HG02885 (cell line): ENCODE measurements around the gene CCDC80.
A peak's percentile ranks its signal among the peaks of the same experiment; 100 is the strongest.
"Not testable (repeated sequence)": the region's sequence is repeated elsewhere in the genome, so short reads cannot be mapped to it uniquely, and the experiment has no call there.

Experiments
- ATAC-seq: cut with Tn5 transposase; IDR thresholded peaks from one replicate; pipeline ENCODE4 v1.9.1; 2021; ENCODE audit warnings: mild to moderate bottlenecking; ENCODE audit not compliant: unreplicated experiment, poor library complexity

Gene CCDC80

GRCh38 chr3:112598731-112599130 is 42.2 kb downstream of the CCDC80 start:
- ATAC-seq = no peak

GRCh38 chr3:112597945-112598344 is 43.0 kb downstream of the CCDC80 start:
- no peak for ATAC-seq

GRCh38 chr3:112594856-112595255 is 46.1 kb downstream of the CCDC80 start:
- no peak for ATAC-seq

GRCh38 chr3:112593258-112593657 is 47.7 kb downstream of the CCDC80 start:
- ATAC-seq = no peak

GRCh38 chr3:112587336-112587735 is 53.6 kb downstream of the CCDC80 start:
- no peak for ATAC-seq

- no peak for ATAC-seq
These were observed 55.2 kb downstream of the CCDC80 start for GRCh38 chr3:112585782-112586181.

GRCh38 chr3:112583105-112583504 is 57.8 kb downstream of the CCDC80 start:
- no peak for ATAC-seq

GRCh38 chr3:112582244-112582874 is 58.6 kb downstream of the CCDC80 start:
- ATAC-seq = peak; percentile 50

GRCh38 chr3:112579697-112580096 is 61.2 kb downstream of the CCDC80 start:
- no peak for ATAC-seq

- no peak for ATAC-seq
These were observed 61.7 kb downstream of the CCDC80 start for GRCh38 chr3:112579232-112579631.

GRCh38 chr3:112572701-112573100 is 68.2 kb downstream of the CCDC80 start:
- no peak for ATAC-seq

- ATAC-seq = no peak
These were observed 71.7 kb downstream of the CCDC80 start for GRCh38 chr3:112569265-112569664.

- no peak for ATAC-seq
These were observed 72.3 kb downstream of the CCDC80 start for GRCh38 chr3:112568642-112569041.

GRCh38 chr3:112564940-112565305 is 76.0 kb downstream of the CCDC80 start:
- ATAC-seq = no peak

GRCh38 chr3:112564247-112564939 is 76.5 kb downstream of the CCDC80 start:
- ATAC-seq = not testable (repeated sequence)

- ATAC-seq = peak; percentile 82
These were observed 79.0 kb downstream of the CCDC80 start, which contains the start of the genes ATG3 and SLC35A5 for GRCh38 chr3:112561734-112562529. ATG3 (minus strand) TSS chr3:112561962; CDS start chr3:112561528, 434 bp downstream. SLC35A5 (plus strand) TSS chr3:112562045; CDS start chr3:112563404, 1,359 bp downstream.

- peak; percentile 48 for ATAC-seq
These were observed 79.5 kb downstream of the CCDC80 start for GRCh38 chr3:112561484-112561733.

GRCh38 chr3:112560721-112561483 is 80.0 kb downstream of the CCDC80 start:
- peak; percentile 27 for ATAC-seq

GRCh38 chr3:112560307-112560706 is 80.6 kb downstream of the CCDC80 start:
- ATAC-seq = no peak

- ATAC-seq = no peak
These were observed 83.0 kb downstream of the CCDC80 start for GRCh38 chr3:112557976-112558375.
